ENCODE data around the gene LYSMD3.

LYSMD3 gene

GRCh38 chr5:90546216-90546837 is 16.9 kb upstream of the LYSMD3 start:
- no peak for DNase-seq

- DNase-seq = no peak
Measured at GRCh38 chr5:90545511-90545910, 16.1 kb upstream of the LYSMD3 start.

GRCh38 chr5:90542827-90543519 is 13.6 kb upstream of the LYSMD3 start:
- no peak for DNase-seq

- no peak for DNase-seq
Measured at GRCh38 chr5:90534922-90535321, 5.5 kb upstream of the LYSMD3 start.

- DNase-seq = no peak
Measured at GRCh38 chr5:90533794-90534193, 4.4 kb upstream of the LYSMD3 start.

GRCh38 chr5:90530736-90531487 is 1.5 kb upstream of the LYSMD3 start:
- DNase-seq = no peak

- DNase-seq = no peak
Measured at GRCh38 chr5:90529939-90530677, 724 bp upstream of the LYSMD3 start.

- no peak for DNase-seq
Measured at GRCh38 chr5:90528601-90529193, 687 bp downstream of the LYSMD3 start.

- no peak for DNase-seq
Measured at GRCh38 chr5:90519081-90519480, 10.3 kb downstream of the LYSMD3 start.

- DNase-seq = no peak
Measured at GRCh38 chr5:90518661-90519060, 10.7 kb downstream of the LYSMD3 start.

- DNase-seq = no peak
Measured at GRCh38 chr5:90514520-90514919, 14.9 kb downstream of the LYSMD3 start.

- no peak for DNase-seq
Measured at GRCh38 chr5:90510438-90510837, 18.9 kb downstream of the LYSMD3 start.

GRCh38 chr5:90506221-90506620 is 23.2 kb downstream of the LYSMD3 start:
- DNase-seq = no peak

- DNase-seq = no peak
Measured at GRCh38 chr5:90504743-90505142, 24.6 kb downstream of the LYSMD3 start.

- DNase-seq = no peak
Measured at GRCh38 chr5:90503596-90503995, 25.8 kb downstream of the LYSMD3 start.

- DNase-seq = no peak
Measured at GRCh38 chr5:90495146-90495545, 34.2 kb downstream of the LYSMD3 start.

GRCh38 chr5:90494043-90494442 is 35.3 kb downstream of the LYSMD3 start:
- no peak for DNase-seq

- no peak for DNase-seq
Measured at GRCh38 chr5:90488791-90489190, 40.6 kb downstream of the LYSMD3 start.

GRCh38 chr5:90484540-90484939 is 44.8 kb downstream of the LYSMD3 start:
- no peak for DNase-seq

- DNase-seq = no peak
Measured at GRCh38 chr5:90483206-90483605, 46.2 kb downstream of the LYSMD3 start.

- DNase-seq = no peak
Measured at GRCh38 chr5:90480699-90481098, 48.7 kb downstream of the LYSMD3 start.

- DNase-seq = no peak
Measured at GRCh38 chr5:90479611-90480385, 49.6 kb downstream of the LYSMD3 start.
